ENCODE data around the gene PSMD1. TPM values are rescaled to one million over a fixed set of nuclear protein-coding genes. Genes with fewer than 3 reads are reported as not detected.

PSMD1 gene
- total RNA-seq, 3 donors from 2014 or later, result 227 to 261 (median 251) TPM

- H3K9me3 Mint-ChIP-seq, result no peaks in the 10 kb centered on the region
- H3K27me3 Mint-ChIP-seq (ENCODE audit: low read depth), result no peaks in the 10 kb centered on the region
- no peak for DNase-seq
- ATAC-seq, result no peak
- H3K4me1 Mint-ChIP-seq (ENCODE audit: low read depth), result no peaks in the 10 kb centered on the region
- H3K36me3 Mint-ChIP-seq (ENCODE audit: insufficient read depth), result peaks cover 2% of the 10 kb centered on the region
- no peak overlapping the region for H3K4me3 Mint-ChIP-seq
These were observed 161.7 kb downstream of the PSMD1 start for GRCh38 chr2:231218366-231218765.

DNA sequence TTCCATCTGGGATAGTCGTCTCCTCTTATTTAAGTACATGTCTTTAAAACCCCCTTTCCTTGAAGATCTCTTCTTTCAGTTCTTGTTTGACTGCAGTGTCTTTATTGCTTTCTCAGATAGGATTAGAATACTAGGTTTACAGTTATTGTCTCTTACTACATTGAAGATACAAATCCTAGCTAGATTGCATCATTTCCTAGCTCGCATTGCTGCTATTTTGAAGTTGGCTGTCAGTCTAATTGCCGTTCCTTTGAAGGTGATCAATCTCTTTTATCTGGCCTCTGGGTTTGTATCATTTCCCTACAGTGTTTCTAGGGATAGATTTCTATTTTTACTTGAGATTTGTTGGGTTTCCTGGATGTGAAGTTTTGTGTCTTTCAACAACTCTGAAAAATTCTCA lies 162.6 kb downstream of the PSMD1 start:
- H3K4me1 Mint-ChIP-seq (ENCODE audit: low read depth), result no peaks in the 10 kb centered on the region
- H3K27me3 Mint-ChIP-seq (ENCODE audit: low read depth), result no peaks in the 10 kb centered on the region
- ATAC-seq (no peak), DNase-seq (no peak)
- H3K9me3 Mint-ChIP-seq, result no peaks in the 10 kb centered on the region
- peaks cover 2% of the 10 kb centered on the region for H3K36me3 Mint-ChIP-seq (ENCODE audit: insufficient read depth)
- H3K4me3 Mint-ChIP-seq, result no peak overlapping the region

DNA sequence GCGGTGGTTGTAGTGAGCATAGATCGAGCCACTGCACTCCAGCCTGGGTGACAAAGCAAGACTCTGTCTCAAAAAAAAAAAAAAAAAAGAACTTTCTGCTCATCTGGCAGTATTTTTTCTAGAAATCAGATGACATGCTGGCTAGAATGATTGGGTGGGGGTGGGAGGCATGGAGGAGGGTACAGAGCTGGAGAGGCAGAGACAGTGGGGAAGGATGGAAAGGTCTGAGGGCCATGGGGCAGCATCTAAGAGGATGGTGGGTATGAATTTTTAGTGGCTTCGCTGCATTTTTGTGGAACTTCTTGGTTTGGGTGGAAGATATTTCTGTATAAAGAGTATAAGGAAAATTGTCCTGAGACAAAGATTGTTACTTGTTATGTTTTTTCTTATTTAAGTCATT lies 165.1 kb downstream of the PSMD1 start:
- no peaks in the 10 kb centered on the region for H3K4me1 Mint-ChIP-seq (ENCODE audit: low read depth)
- no peaks in the 10 kb centered on the region for H3K27me3 Mint-ChIP-seq (ENCODE audit: low read depth)
- DNase-seq (no peak), ATAC-seq (no peak)
- no peak overlapping the region for H3K4me3 Mint-ChIP-seq
- no peaks in the 10 kb centered on the region for H3K9me3 Mint-ChIP-seq
- H3K36me3 Mint-ChIP-seq (ENCODE audit: insufficient read depth), result peaks cover 2% of the 10 kb centered on the region

Other genes starting within 250 kb of the PSMD1 start
- gene ITM2C, start 191.9 kb upstream of the PSMD1 start, total RNA-seq, result 10 to 100 TPM; 17.2 to 29.4 (median 22.1) TPM
- gene GPR55, start 131.6 kb upstream of the PSMD1 start, total RNA-seq, result 1 to 10 TPM; 1.2 to 1.6 (median 1.5) TPM
- not detected for gene SPATA3, start 60.7 kb upstream of the PSMD1 start, total RNA-seq
- under 1 TPM in 1 of 3 donors, not detected in 2; 0.10 TPM for gene C2orf72, start 19.3 kb upstream of the PSMD1 start, total RNA-seq
- under 1 TPM in 2 of 3 donors, not detected in 1; 0.08 to 0.23 TPM for gene HTR2B, start 68.2 kb downstream of the PSMD1 start, total RNA-seq
- 1 to 10 TPM; 3.3 to 6.4 (median 5.9) TPM for gene ARMC9, start 141.8 kb downstream of the PSMD1 start, total RNA-seq

Measured in activated T-cell treated with anti-CD3 and anti-CD28 coated beads, Interleukin-2, amount 50 U/mL, for 4 hours (primary cell).